GM19099 (cell line): ENCODE measurements around the gene C9orf85.

Source experiments
- POLR2A ChIP-seq: IDR thresholded peaks from 3 replicates; pipeline ENCODE4 v1.6.1; 2011; ENCODE audit warnings: low read depth; ENCODE audit not compliant: insufficient read length; ENCODE audit errors: extremely low read depth

The C9orf85 gene

GRCh38 chr9:71962328-71962727 lies 50.9 kb downstream of the C9orf85 start:
- no peak for TF ChIP-seq POLR2A

GRCh38 chr9:71965403-71965802 lies 54.0 kb downstream of the C9orf85 start:
- TF ChIP-seq POLR2A = no peak

DNA sequence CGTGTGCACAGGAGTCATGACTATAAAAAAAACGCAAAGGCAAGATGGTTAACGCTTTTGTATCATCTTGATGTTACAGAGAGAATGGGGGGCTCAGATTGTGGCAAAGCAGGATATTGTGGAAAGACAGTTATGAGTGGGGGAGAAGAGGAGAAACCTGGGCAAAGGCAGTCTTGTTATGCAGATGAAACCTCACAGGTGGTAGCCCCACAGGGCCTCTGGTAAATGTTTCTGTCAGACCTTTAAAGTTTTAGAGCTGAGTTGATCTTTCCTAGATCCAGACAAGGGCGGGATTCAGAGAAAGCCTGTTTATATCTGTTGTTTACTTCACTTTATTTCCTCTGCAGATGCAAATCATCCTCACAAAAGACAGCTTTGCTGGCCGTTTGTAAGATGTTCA lies 55.2 kb downstream of the C9orf85 start:
- no peak for TF ChIP-seq POLR2A

DNA sequence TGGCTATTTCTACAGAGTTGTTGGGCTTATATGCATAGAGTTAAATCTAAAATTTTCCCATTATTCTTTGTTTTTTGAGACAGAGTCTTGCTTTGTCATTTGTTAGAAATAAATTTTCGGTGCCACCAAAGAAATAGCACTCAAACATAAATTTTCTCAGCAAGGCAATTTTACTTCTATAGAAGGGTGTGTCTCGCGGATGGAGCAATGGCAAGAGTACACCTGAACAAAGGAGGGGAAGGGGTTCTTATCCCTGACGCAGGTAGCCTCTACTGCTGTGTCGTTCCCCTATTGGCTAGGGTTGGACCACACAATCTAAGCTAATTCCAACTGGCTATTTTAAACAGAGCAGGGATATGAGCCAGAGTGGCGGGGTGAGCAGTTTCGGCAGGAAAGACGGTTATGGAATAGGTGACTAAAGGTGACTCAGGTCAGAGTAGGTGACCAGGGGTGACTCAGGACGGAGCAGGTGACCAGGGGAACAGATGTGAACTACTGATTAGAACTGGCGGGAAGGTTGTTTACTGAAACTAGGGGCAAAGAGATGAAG lies 57.2 kb downstream of the C9orf85 start:
- no peak for TF ChIP-seq POLR2A

- no peak for TF ChIP-seq POLR2A
Measured at GRCh38 chr9:71975833-71976232, 64.4 kb downstream of the C9orf85 start.

- TF ChIP-seq POLR2A = no peak
Measured at GRCh38 chr9:71977003-71977402, 65.6 kb downstream of the C9orf85 start.

GRCh38 chr9:71980266-71981190 lies 69.1 kb downstream of the C9orf85 start:
- no peak for TF ChIP-seq POLR2A

GRCh38 chr9:71981944-71982343 lies 70.5 kb downstream of the C9orf85 start:
- TF ChIP-seq POLR2A = no peak

- TF ChIP-seq POLR2A = no peak
Measured at GRCh38 chr9:71984403-71984802, 73.0 kb downstream of the C9orf85 start.

- TF ChIP-seq POLR2A = no peak
Measured at GRCh38 chr9:71984831-71985281, 73.4 kb downstream of the C9orf85 start.

GRCh38 chr9:71985297-71985911 lies 74.0 kb downstream of the C9orf85 start:
- no peak for TF ChIP-seq POLR2A

- TF ChIP-seq POLR2A = no peak
Measured at GRCh38 chr9:71986900-71987299, 75.5 kb downstream of the C9orf85 start.

DNA sequence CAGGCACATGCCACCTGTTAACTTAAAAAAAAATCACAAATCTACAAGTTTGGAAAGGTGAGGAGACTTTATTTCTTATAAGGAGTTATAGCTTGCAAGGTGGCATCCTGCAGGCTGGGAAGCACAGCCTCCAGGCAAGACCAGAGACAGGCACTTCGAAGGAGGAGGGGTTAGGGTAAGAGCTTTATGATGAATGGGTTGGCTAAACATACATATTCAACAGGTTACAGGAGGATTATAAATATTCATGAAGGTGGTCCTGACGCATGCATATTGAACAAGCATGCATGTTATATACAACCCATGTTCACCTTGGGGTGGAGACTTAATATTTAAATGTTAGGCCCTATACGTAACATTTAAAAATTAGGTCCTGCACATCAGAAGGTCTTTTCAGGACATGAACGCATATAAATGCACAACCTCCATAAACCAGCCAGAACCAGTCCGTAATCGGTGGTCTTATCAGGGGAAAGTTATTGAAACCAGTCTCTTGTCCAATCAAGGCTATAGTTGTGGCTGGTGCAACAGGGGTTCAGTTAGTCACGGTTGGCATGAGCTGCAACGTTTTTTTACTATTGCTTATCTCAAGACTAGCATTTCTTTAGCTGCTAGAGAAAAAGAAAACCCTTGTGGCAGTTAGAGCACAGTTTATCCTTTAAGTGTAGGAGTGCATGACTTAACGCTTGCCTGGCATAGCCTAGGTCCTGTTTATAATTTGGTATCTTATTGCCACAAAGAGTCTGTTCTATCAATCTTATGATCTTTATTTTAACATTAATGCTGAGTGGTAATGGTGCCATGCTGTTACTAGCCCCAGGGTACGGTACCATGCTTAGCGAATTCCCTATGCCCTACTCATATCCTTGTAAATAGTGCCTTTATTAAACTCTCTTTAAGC lies 76.3 kb downstream of the C9orf85 start:
- no peak for TF ChIP-seq POLR2A

DNA sequence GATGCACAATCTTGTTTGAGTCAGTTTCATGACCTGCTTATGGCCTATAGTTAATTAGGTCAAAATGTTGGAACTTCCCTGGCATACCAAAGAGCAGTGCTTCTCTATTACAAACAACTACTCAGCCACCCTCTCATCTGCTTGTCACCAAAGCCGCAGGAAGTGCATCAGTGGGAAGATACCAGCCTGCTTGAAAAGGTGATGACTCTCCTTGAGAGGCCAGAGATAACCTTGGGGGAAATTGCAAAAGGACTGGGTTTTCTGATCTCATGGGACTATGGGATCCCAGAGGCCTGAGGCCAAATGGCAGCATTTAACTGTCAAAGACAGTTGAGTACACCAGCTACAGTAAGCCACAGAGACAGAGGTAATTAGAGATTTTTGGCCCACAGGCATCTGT lies 79.0 kb downstream of the C9orf85 start:
- TF ChIP-seq POLR2A = no peak

- TF ChIP-seq POLR2A = no peak
Measured at GRCh38 chr9:72005451-72005850, 94.0 kb downstream of the C9orf85 start.

GRCh38 chr9:72006501-72006900 lies 95.1 kb downstream of the C9orf85 start:
- TF ChIP-seq POLR2A = no peak

GRCh38 chr9:72012646-72013045 lies 101.2 kb downstream of the C9orf85 start:
- no peak for TF ChIP-seq POLR2A
